Endothelial cell (in vitro differentiated cells): Measurements from ENCODE around the gene SPINK4. TPM values are rescaled to one million over a fixed set of nuclear protein-coding genes. Genes with fewer than 3 reads are reported as not detected.

Experiments used
- DNase-seq: peaks from one replicate; pipeline ENCODE4 v3.0.0; 2021; ENCODE audit warnings: low spot score
- H3K27ac Mint-ChIP-seq: one replicate; pipeline ENCODE4 v1.8.0; 2021; ENCODE audit warnings: mixed read lengths, inconsistent platforms; ENCODE audit not compliant: unreplicated experiment
- H3K27me3 Mint-ChIP-seq: one replicate; pipeline ENCODE4 v1.8.0; 2021; ENCODE audit warnings: mild to moderate bottlenecking, moderate library complexity, mixed read lengths, inconsistent platforms; ENCODE audit not compliant: unreplicated experiment
- H3K36me3 Mint-ChIP-seq: one replicate; pipeline ENCODE4 v1.8.0; 2021; ENCODE audit warnings: mild to moderate bottlenecking, low read depth, mixed read lengths, inconsistent platforms; ENCODE audit not compliant: unreplicated experiment
- H3K4me1 Mint-ChIP-seq: one replicate; pipeline ENCODE4 v1.8.0; 2021; ENCODE audit warnings: mild to moderate bottlenecking, mixed read lengths, inconsistent platforms; ENCODE audit not compliant: unreplicated experiment
- H3K4me3 Mint-ChIP-seq: one replicate; pipeline ENCODE4 v1.8.0; 2021; ENCODE audit warnings: mild to moderate bottlenecking, mixed read lengths, inconsistent platforms; ENCODE audit not compliant: unreplicated experiment
- H3K9me3 Mint-ChIP-seq: one replicate; pipeline ENCODE4 v1.8.0; 2021; ENCODE audit warnings: mixed read lengths, inconsistent platforms; ENCODE audit not compliant: unreplicated experiment
- total RNA-seq: library from RNA; stranded (reverse); fragmentation: NEBNext Ultra II Directional; extraction: Animal tissue kit (Norgen Biotek cat#: 25700); gene quantifications from one replicate; pipeline ENCODE4 v1.2.1, GENCODE V29; 2021; ENCODE audit not compliant: unreplicated experiment
- TF ChIP-seq, protein P1 (sequence below): fragments of 200-600 bp; sonication (generic); IDR thresholded peaks from one replicate; pipeline ENCODE4 v1.5.0; 2021; ENCODE audit warnings: antibody characterized with exemption; ENCODE audit not compliant: unreplicated experiment

SPINK4 gene
- total RNA-seq, 1 donor from 2014 or later: not detected

DNA sequence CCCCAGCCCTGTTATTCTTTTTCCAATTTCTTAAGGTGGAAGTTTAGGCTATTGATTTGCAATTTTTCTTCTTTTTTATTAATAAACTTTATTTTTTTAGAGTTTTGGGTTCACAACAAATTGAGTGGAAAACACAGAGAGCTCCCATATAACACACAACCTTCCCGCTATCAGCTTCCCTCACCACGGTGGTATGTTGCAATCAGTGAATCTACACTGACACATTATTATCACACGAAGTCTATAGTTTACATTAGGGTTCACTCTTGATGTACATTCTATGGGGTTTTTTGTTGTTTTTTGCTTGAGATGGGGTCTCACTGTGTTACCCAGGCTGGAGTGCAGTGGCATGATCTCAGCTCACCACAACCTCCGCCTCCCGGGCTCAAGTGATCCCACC lies 45.5 kb downstream of the SPINK4 start:
- TF ChIP-seq, protein P1, sequence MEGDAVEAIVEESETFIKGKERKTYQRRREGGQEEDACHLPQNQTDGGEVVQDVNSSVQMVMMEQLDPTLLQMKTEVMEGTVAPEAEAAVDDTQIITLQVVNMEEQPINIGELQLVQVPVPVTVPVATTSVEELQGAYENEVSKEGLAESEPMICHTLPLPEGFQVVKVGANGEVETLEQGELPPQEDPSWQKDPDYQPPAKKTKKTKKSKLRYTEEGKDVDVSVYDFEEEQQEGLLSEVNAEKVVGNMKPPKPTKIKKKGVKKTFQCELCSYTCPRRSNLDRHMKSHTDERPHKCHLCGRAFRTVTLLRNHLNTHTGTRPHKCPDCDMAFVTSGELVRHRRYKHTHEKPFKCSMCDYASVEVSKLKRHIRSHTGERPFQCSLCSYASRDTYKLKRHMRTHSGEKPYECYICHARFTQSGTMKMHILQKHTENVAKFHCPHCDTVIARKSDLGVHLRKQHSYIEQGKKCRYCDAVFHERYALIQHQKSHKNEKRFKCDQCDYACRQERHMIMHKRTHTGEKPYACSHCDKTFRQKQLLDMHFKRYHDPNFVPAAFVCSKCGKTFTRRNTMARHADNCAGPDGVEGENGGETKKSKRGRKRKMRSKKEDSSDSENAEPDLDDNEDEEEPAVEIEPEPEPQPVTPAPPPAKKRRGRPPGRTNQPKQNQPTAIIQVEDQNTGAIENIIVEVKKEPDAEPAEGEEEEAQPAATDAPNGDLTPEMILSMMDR: no peak
- DNase-seq: no peak
- Mint-ChIP-seq H3K27me3 (peaks cover 3% of the 10 kb centered on the region), H3K9me3 (no peaks in the 10 kb centered on the region), H3K4me3 (no peak overlapping the region), H3K27ac (no peak overlapping the region), H3K4me1 (peaks cover 3% of the 10 kb centered on the region), H3K36me3 (peaks cover 18% of the 10 kb centered on the region)

GRCh38 chr9:33287087-33287490 lies 47.1 kb downstream of the SPINK4 start:
- H3K27me3 Mint-ChIP-seq: peaks cover 9% of the 10 kb centered on the region
- H3K4me1 Mint-ChIP-seq: peaks cover 13% of the 10 kb centered on the region
- TF ChIP-seq, protein P1: peak; percentile 54
- H3K36me3 Mint-ChIP-seq: peaks cover 20% of the 10 kb centered on the region
- DNase-seq: peak; percentile 50
- H3K27ac Mint-ChIP-seq: peak overlapping the region; percentile 52
- no peaks in the 10 kb centered on the region for H3K9me3 Mint-ChIP-seq
- no peak overlapping the region for H3K4me3 Mint-ChIP-seq

DNA sequence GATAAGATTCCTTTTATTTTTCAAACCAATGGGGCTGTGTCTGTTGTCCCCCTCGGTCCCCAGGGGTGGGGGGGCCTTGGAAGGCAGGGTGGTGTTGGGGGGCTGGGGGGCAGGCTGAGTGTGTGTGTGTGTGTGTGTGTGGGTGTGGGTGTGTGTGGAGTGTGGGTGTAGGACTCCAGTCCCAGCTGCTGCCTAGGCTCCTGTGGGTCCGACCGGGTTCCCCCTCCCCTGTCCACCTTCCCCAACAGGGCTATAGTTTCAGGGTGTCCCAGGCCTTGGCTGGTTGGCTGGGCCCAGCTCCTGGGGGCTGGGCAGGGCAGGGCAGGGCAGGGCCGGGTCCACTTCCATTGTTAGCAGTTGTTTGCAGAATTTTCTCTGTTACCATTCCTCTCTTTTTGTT lies 48.3 kb downstream of the SPINK4 start:
- Mint-ChIP-seq H3K4me3 (no peak overlapping the region), H3K9me3 (no peaks in the 10 kb centered on the region), H3K27ac (no peak overlapping the region), H3K27me3 (peaks cover 10% of the 10 kb centered on the region), H3K36me3 (peaks cover 16% of the 10 kb centered on the region), H3K4me1 (peaks cover 22% of the 10 kb centered on the region)
- DNase-seq: no peak
- TF ChIP-seq, protein P1: no peak

DNA sequence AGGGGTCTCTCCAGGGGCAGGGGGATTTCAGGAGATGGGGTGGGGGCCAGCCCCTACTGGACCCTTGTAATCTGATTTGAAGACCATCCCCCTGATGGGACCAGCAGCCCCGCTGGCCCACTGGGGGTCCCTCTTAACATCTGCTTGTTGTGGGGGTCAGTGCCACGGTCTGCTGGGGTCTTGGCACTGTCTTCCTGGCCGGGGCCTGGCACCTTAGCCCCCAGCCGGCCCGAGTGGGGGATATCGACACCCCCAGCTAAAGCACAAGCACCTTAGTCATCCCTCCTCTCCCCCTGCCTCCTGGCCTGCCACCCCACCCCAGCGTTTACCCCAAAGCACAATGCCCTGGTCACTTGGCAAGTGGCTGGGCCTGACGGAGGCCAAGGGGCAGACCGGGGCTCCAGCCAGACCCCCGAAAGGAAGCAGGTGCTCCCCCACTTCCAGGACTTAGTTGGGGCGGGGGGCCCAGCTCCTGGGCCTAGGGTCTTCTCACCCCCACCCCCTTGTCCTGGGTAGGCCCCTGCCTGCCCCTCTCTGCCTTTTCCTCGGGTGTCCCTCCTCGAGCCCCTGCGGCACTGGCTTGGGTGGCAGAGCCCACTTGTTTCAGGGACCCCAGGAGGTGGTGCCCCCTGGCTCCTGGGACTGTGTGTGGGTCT lies 49.0 kb downstream of the SPINK4 start:
- peaks cover 25% of the 10 kb centered on the region for H3K4me1 Mint-ChIP-seq
- peaks cover 15% of the 10 kb centered on the region for H3K36me3 Mint-ChIP-seq
- no peak overlapping the region for H3K27ac Mint-ChIP-seq
- no peak overlapping the region for H3K4me3 Mint-ChIP-seq
- peaks cover 10% of the 10 kb centered on the region for H3K27me3 Mint-ChIP-seq
- no peaks in the 10 kb centered on the region for H3K9me3 Mint-ChIP-seq
- TF ChIP-seq, protein P1: no peak
- no peak for DNase-seq

GRCh38 chr9:33289496-33289895 lies 49.5 kb downstream of the SPINK4 start:
- TF ChIP-seq, protein P1: no peak
- H3K4me3 Mint-ChIP-seq: peak overlapping the region; percentile 95
- peaks cover 25% of the 10 kb centered on the region for H3K4me1 Mint-ChIP-seq
- H3K9me3 Mint-ChIP-seq: no peaks in the 10 kb centered on the region
- H3K27me3 Mint-ChIP-seq: peaks cover 10% of the 10 kb centered on the region
- DNase-seq: no peak
- H3K36me3 Mint-ChIP-seq: peaks cover 17% of the 10 kb centered on the region
- peak overlapping the region; percentile 96 for H3K27ac Mint-ChIP-seq
